Measurements from ENCODE around the gene CD34.

GRCh38 chr1:207835958-207836357 is 75.0 kb downstream of the CD34 start:
- TF ChIP-seq, protein P1, sequence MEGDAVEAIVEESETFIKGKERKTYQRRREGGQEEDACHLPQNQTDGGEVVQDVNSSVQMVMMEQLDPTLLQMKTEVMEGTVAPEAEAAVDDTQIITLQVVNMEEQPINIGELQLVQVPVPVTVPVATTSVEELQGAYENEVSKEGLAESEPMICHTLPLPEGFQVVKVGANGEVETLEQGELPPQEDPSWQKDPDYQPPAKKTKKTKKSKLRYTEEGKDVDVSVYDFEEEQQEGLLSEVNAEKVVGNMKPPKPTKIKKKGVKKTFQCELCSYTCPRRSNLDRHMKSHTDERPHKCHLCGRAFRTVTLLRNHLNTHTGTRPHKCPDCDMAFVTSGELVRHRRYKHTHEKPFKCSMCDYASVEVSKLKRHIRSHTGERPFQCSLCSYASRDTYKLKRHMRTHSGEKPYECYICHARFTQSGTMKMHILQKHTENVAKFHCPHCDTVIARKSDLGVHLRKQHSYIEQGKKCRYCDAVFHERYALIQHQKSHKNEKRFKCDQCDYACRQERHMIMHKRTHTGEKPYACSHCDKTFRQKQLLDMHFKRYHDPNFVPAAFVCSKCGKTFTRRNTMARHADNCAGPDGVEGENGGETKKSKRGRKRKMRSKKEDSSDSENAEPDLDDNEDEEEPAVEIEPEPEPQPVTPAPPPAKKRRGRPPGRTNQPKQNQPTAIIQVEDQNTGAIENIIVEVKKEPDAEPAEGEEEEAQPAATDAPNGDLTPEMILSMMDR (IDR thresholded peaks at IDR 0.05) = no peak
- TF ChIP-seq POLR2A (IDR thresholded peaks at IDR 0.05) = no peak

All from right lobe of liver (tissue), 4 donors.